ENCODE measurements around the gene FAM200B. TPM values are rescaled to one million over a fixed set of nuclear protein-coding genes. Genes with fewer than 3 reads are reported as not detected.
"Not testable (repeated sequence)": the region's sequence is repeated elsewhere in the genome, so short reads cannot be mapped to it uniquely, and the experiment has no call there.

FAM200B gene
- total and polyA plus RNA-seq, 2 of the 4 experiments (the other 2 are of a cell fraction), result 16.7 to 18.5 TPM

- H2AK9ac ChIP-seq (replicated peaks; ENCODE audit: low read depth, low read length, poor library complexity); CTCF ChIA-PET; H3K9me1 ChIP-seq (ENCODE audit: insufficient read depth, low read length); in situ Hi-C loops (cut with MboI; ENCODE audit: low sequenced_read_pairs); H3K36me3 ChIP-seq (ENCODE audit: control insufficient read depth, insufficient read depth, low read length); H3K9ac ChIP-seq (ENCODE audit: low read depth, low read length); H3K9me3 ChIP-seq (ENCODE audit: control insufficient read depth, insufficient read depth, low read length); H3K27ac ChIP-seq (ENCODE audit: insufficient read depth, low read length); H3K79me1 ChIP-seq (ENCODE audit: low read depth in 1 of 2, low read length in 2 of 2); H2AK5ac ChIP-seq (ENCODE audit: low read depth, low read length); dilution Hi-C loops (cut with HindIII; ENCODE audit: low sequenced_read_pairs, unreplicated experiment); H2BK5ac ChIP-seq (ENCODE audit: low read depth, low read length, poor library complexity, severe bottlenecking); POLR2A ChIA-PET (ENCODE audit: unreplicated experiment); H4K91ac ChIP-seq (ENCODE audit: insufficient read depth, low read depth, low read length); H3K56ac ChIP-seq (ENCODE audit: extremely low read depth, insufficient read depth, low read length); DNase-seq; H3K4me2 ChIP-seq (ENCODE audit: low read depth, low read length); H2AFZ ChIP-seq (replicated peaks; ENCODE audit: low read length, poor library complexity); H4K8ac ChIP-seq (ENCODE audit: low read depth in 2 of 2, low read length in 2 of 2); H3K27me3 ChIP-seq (ENCODE audit: control insufficient read depth, insufficient read depth, low read length); H3K14ac ChIP-seq (replicated peaks; ENCODE audit: low read depth, low read length); H2BK20ac ChIP-seq (ENCODE audit: low read depth, low read length); H3K23ac ChIP-seq (ENCODE audit: low read depth, low read length); H4K20me1 ChIP-seq (ENCODE audit: insufficient read depth, low read length); H3K4ac ChIP-seq (ENCODE audit: low read depth, low read length); ATAC-seq (ENCODE audit: low read depth); BruUV-seq (replicated peaks); H2BK15ac ChIP-seq (ENCODE audit: low read depth, low read length); H3K18ac ChIP-seq (ENCODE audit: low read depth, low read length); H2BK120ac ChIP-seq (ENCODE audit: low read depth, low read length); H3K4me3 ChIP-seq (ENCODE audit: insufficient read depth, low read depth, low read length); H3K4me1 ChIP-seq (ENCODE audit: control insufficient read depth, insufficient read depth, low read length); H4K5ac ChIP-seq (ENCODE audit: low read depth, low read length): not testable (repeated sequence)
- no CpG with 5 or more reads among the region's 5 CpGs for WGBS, 2 experiments (ENCODE audit: extremely low coverage in 2 of 2, insufficient read length in 1 of 2)
- intact Hi-C loops (cut with micrococcal nuclease), result loop anchor here (5.0 kb wide), 1 partner anchor 149 kb away; no protein-coding TSS in a partner anchor
- TF ChIP-seq MAFK (IDR thresholded peaks at IDR 0.05; ENCODE audit: low read depth, low read length), result peak; percentile 12; the same call in 1 of the 2 replicates
Observed at GRCh38 chr4:15733061-15733460, 51.4 kb downstream of the FAM200B start.

Data from IMR-90 (cell line).